GM13977 (cell line): ENCODE results near the gene RPEL1.
"Not testable (repeated sequence)": the region's sequence is repeated elsewhere in the genome, so short reads cannot be mapped to it uniquely, and the experiment has no call there.

Source experiments
- DNase-seq: peaks from one replicate; pipeline ENCODE4 v3.0.0; 2012; ENCODE audit warnings: low spot score
- CTCF ChIP-seq: IDR thresholded peaks from 2 replicates; pipeline ENCODE4 v1.5.1; 2012; ENCODE audit warnings: mild to moderate bottlenecking, control low read depth; ENCODE audit not compliant: insufficient read depth; ENCODE audit errors: extremely low read depth, missing control alignments
- in situ Hi-C: fragments of 300-500 bp; cut with MboI; formaldehyde crosslinking; loops from one replicate; pipeline ENCODE4 v1.12.0; 2022; ENCODE audit warnings: low sequenced_read_pairs, low pct_unique_long_range_greater_than_20kb, mixed read lengths, inconsistent platforms; ENCODE audit not compliant: unreplicated experiment

RPEL1 gene

GRCh38 chr10:103254538-103255325 is 9.0 kb downstream of the RPEL1 start:
- DNase-seq = no peak
- in situ Hi-C loops = no loop called here
- no peak for TF ChIP-seq CTCF

GRCh38 chr10:103256613-103257012 is 10.9 kb downstream of the RPEL1 start:
- in situ Hi-C loops = no loop called here
- DNase-seq = no peak
- no peak for TF ChIP-seq CTCF

GRCh38 chr10:103257812-103258211 is 12.1 kb downstream of the RPEL1 start:
- no peak for DNase-seq
- in situ Hi-C loops = no loop called here
- TF ChIP-seq CTCF = no peak

GRCh38 chr10:103258928-103259327 is 13.2 kb downstream of the RPEL1 start:
- DNase-seq, in situ Hi-C loops: not testable (repeated sequence)

- TF ChIP-seq CTCF = no peak
- in situ Hi-C loops = no loop called here
- no peak for DNase-seq
Measured at GRCh38 chr10:103259989-103260388, 14.3 kb downstream of the RPEL1 start.

- no peak for DNase-seq
- TF ChIP-seq CTCF = no peak
- in situ Hi-C loops = no loop called here
Measured at GRCh38 chr10:103262229-103262628, 16.5 kb downstream of the RPEL1 start.

GRCh38 chr10:103265717-103266329 is 20.1 kb downstream of the RPEL1 start:
- peak; percentile 45 for DNase-seq
- no peak for TF ChIP-seq CTCF
- in situ Hi-C loops = no loop called here
